Activated T-cell treated with anti-CD3 and anti-CD28 coated beads, Interleukin-2, amount 50 U/mL, for 24 hours (primary cell): Measurements from ENCODE around the gene ST6GAL2.

ENCODE experiments used
- DNase-seq: peaks from one replicate; pipeline ENCODE4 v3.0.0-alpha.2; 2020
- H3K27ac Mint-ChIP-seq: 2 replicates; pipeline ENCODE4 v1.8.0; 2020; ENCODE audit warnings: mild to moderate bottlenecking, mixed read lengths
- H3K27me3 Mint-ChIP-seq: 2 replicates; pipeline ENCODE4 v1.8.0; 2020; ENCODE audit warnings: mixed read lengths
- H3K36me3 Mint-ChIP-seq: 2 replicates; pipeline ENCODE4 v1.8.0; 2020; ENCODE audit warnings: low read depth, mixed read lengths
- H3K4me1 Mint-ChIP-seq: 2 replicates; pipeline ENCODE4 v1.8.0; 2020; ENCODE audit warnings: low read depth, mixed read lengths
- H3K4me3 Mint-ChIP-seq: 2 replicates; pipeline ENCODE4 v1.8.0; 2020; ENCODE audit warnings: mild to moderate bottlenecking, moderate library complexity, mixed read lengths
- H3K9me3 Mint-ChIP-seq: 2 replicates; pipeline ENCODE4 v1.8.0; 2020; ENCODE audit warnings: mixed read lengths

ST6GAL2 gene

DNA sequence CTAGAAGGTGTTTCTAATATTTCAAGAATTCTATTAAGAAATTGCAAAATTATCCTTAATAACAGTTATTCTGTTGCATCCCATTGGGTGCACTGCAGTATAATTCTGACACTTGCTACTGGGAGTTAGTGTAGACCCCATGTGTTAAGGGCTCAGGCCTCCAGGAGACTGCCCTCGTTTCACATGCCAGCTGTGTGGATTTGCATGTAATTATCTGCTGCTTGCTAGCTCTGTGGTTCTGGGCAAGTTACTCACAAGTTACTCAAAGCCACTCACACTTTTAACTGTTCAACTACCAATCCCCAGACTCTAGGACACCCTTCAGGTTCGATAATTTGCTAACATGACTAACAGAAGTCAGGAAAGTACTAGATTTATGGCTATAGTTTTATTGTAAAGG is 38.6 kb downstream of the ST6GAL2 start:
- DNase-seq, result no peak
- no peak overlapping the region for H3K27ac Mint-ChIP-seq
- no peaks in the 10 kb centered on the region for H3K27me3 Mint-ChIP-seq
- no peak overlapping the region for H3K4me3 Mint-ChIP-seq
- no peaks in the 10 kb centered on the region for H3K36me3 Mint-ChIP-seq
- no peaks in the 10 kb centered on the region for H3K4me1 Mint-ChIP-seq
- H3K9me3 Mint-ChIP-seq, result no peaks in the 10 kb centered on the region

- no peaks in the 10 kb centered on the region for H3K4me1 Mint-ChIP-seq
- no peaks in the 10 kb centered on the region for H3K36me3 Mint-ChIP-seq
- H3K9me3 Mint-ChIP-seq, result no peaks in the 10 kb centered on the region
- no peak overlapping the region for H3K4me3 Mint-ChIP-seq
- no peak for DNase-seq
- no peaks in the 10 kb centered on the region for H3K27me3 Mint-ChIP-seq
- no peak overlapping the region for H3K27ac Mint-ChIP-seq
Measured at GRCh38 chr2:106845716-106846115, 40.3 kb downstream of the ST6GAL2 start.

- Mint-ChIP-seq H3K4me1 (no peaks in the 10 kb centered on the region), H3K4me3 (no peak overlapping the region), H3K27ac (no peak overlapping the region), H3K9me3 (no peaks in the 10 kb centered on the region), H3K27me3 (peaks cover 3% of the 10 kb centered on the region), H3K36me3 (no peaks in the 10 kb centered on the region)
- no peak for DNase-seq
Measured at GRCh38 chr2:106843910-106844250, 42.1 kb downstream of the ST6GAL2 start.

- Mint-ChIP-seq H3K27me3 (peaks cover 3% of the 10 kb centered on the region), H3K36me3 (no peaks in the 10 kb centered on the region), H3K4me3 (no peak overlapping the region), H3K9me3 (no peaks in the 10 kb centered on the region), H3K4me1 (no peaks in the 10 kb centered on the region), H3K27ac (no peak overlapping the region)
- DNase-seq, result no peak
Measured at GRCh38 chr2:106843001-106843909, 42.7 kb downstream of the ST6GAL2 start.

DNA sequence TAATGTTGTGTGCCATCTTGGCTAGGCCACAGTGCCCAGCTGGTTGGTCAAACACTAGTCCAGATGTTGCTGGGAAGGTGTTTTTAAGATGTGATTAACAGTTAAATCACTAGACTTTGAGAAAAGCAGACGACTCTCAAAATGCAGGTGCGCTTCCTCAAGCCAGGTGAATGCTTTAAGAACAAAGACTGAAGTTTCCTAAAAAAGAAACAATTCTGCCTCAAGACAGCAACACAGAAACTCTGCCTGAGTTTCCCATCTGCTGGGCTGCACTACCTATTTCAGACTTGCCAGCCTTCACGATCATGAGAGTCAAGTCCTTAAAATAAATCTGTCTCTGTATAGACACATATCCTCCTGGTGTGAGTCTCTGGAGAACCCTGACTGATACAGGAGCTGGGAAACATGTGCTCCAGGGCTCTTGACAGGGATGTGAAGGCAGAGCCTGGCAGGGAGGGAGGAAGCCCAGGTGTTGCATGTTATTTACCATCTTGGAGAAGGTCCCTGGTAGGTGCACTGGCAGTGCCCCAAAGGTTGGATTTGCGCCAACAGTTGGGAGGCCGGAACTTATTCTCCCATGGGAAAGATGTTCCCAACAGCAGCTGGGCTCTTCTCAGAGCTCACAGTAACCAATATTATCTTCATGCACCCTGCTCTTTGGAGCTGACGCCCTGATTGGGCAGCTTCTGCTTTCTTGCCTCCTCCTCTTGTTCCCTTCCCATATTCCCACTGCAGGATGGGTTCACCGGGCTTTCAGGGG is 43.9 kb downstream of the ST6GAL2 start:
- no peak overlapping the region for H3K27ac Mint-ChIP-seq
- H3K4me1 Mint-ChIP-seq, result no peaks in the 10 kb centered on the region
- DNase-seq, result no peak
- no peaks in the 10 kb centered on the region for H3K9me3 Mint-ChIP-seq
- H3K36me3 Mint-ChIP-seq, result no peaks in the 10 kb centered on the region
- H3K27me3 Mint-ChIP-seq, result peaks cover 3% of the 10 kb centered on the region
- H3K4me3 Mint-ChIP-seq, result no peak overlapping the region

DNA sequence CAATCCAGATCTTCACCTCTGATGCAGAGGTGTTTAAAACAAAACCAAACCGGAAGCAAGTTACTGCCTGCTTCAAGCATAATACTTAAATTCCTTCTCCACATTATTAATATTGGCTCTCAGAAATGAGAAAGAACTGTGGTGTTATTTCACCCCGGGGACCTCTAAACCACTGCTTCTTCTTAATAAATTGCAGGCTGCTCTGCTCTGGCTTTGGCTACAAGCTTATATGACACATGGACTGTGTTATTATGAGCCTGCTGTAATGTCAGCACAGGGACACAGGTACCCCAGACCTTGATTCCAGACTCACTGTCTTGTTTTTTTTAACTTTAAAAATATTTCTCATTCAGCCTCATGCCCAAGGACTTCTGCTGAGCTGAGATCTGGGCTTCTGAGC is 45.1 kb downstream of the ST6GAL2 start:
- H3K9me3 Mint-ChIP-seq, result no peaks in the 10 kb centered on the region
- no peaks in the 10 kb centered on the region for H3K4me1 Mint-ChIP-seq
- no peak overlapping the region for H3K27ac Mint-ChIP-seq
- no peak for DNase-seq
- peaks cover 3% of the 10 kb centered on the region for H3K27me3 Mint-ChIP-seq
- H3K36me3 Mint-ChIP-seq, result no peaks in the 10 kb centered on the region
- H3K4me3 Mint-ChIP-seq, result no peak overlapping the region

- DNase-seq, result no peak
- H3K9me3 Mint-ChIP-seq, result no peaks in the 10 kb centered on the region
- H3K4me3 Mint-ChIP-seq, result no peak overlapping the region
- peaks cover 3% of the 10 kb centered on the region for H3K27me3 Mint-ChIP-seq
- no peaks in the 10 kb centered on the region for H3K36me3 Mint-ChIP-seq
- no peaks in the 10 kb centered on the region for H3K4me1 Mint-ChIP-seq
- H3K27ac Mint-ChIP-seq, result no peak overlapping the region
Measured at GRCh38 chr2:106839849-106840595, 45.9 kb downstream of the ST6GAL2 start.

- Mint-ChIP-seq H3K4me3 (no peak overlapping the region), H3K27ac (no peak overlapping the region), H3K9me3 (no peaks in the 10 kb centered on the region), H3K27me3 (peaks cover 4% of the 10 kb centered on the region), H3K36me3 (no peaks in the 10 kb centered on the region), H3K4me1 (no peaks in the 10 kb centered on the region)
- no peak for DNase-seq
Measured at GRCh38 chr2:106833256-106833655, 52.7 kb downstream of the ST6GAL2 start.

DNA sequence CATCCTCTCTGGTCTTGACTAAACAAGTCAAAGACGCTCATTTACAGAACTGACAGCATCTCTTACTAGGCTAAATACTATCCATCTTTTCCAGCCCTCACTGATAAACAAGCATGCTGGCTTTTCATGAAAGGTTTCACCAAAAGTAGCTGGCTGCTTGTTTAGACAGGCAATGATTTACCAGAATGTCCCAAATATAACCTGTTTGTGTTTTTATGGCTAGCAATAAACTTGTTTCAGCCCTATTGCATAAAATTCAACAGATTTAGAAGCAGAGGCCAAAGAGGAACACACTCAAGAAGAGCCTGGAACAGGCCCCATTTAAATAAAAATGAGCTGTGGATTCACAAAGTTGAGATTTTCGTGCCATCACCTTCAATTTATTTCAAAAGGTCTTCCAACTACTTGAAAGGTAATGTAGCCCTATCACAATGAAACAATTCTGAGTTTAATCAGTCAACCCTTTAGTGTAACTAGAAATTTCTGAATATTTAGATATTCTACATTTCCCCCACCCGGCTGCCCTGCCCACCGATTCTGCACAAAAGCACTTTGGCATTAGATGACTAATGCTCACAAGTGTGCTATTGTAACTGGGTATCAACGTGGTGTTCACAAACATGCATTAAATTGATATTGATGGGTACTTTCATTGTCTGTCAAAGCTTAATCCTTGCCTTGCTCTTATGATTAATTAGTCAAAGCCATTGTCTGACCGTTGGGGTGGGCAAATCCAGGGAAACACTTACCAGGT is 54.0 kb downstream of the ST6GAL2 start:
- no peaks in the 10 kb centered on the region for H3K9me3 Mint-ChIP-seq
- H3K4me3 Mint-ChIP-seq, result no peak overlapping the region
- no peak overlapping the region for H3K27ac Mint-ChIP-seq
- no peak for DNase-seq
- peaks cover 4% of the 10 kb centered on the region for H3K27me3 Mint-ChIP-seq
- no peaks in the 10 kb centered on the region for H3K4me1 Mint-ChIP-seq
- H3K36me3 Mint-ChIP-seq, result no peaks in the 10 kb centered on the region

GRCh38 chr2:106831241-106831640 is 54.7 kb downstream of the ST6GAL2 start:
- no peak overlapping the region for H3K27ac Mint-ChIP-seq
- DNase-seq, result no peak
- H3K4me1 Mint-ChIP-seq, result no peaks in the 10 kb centered on the region
- H3K27me3 Mint-ChIP-seq, result peaks cover 4% of the 10 kb centered on the region
- no peak overlapping the region for H3K4me3 Mint-ChIP-seq
- no peaks in the 10 kb centered on the region for H3K36me3 Mint-ChIP-seq
- no peaks in the 10 kb centered on the region for H3K9me3 Mint-ChIP-seq

- H3K4me3 Mint-ChIP-seq, result no peak overlapping the region
- H3K27ac Mint-ChIP-seq, result no peak overlapping the region
- H3K4me1 Mint-ChIP-seq, result no peaks in the 10 kb centered on the region
Measured at GRCh38 chr2:106830191-106830590, 55.8 kb downstream of the ST6GAL2 start.

DNA sequence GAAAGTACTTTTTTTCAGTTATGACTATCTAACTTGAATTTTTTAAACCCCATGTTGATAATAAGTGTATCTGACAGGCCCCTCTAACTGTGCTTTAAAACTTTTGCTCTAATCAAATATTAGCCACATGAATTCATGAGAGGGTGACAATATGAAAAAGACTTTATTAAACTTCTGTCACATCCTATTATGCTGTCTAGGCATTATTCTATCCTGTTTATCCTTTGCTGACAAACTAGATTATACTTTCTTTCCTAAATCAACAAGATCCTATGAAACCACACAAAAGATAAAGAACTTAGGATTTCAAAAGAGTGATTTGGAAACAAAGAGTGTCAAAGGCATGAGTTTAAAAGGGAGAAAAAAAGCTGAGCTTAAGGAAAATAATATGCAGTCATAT is 57.8 kb downstream of the ST6GAL2 start:
- no peaks in the 10 kb centered on the region for H3K36me3 Mint-ChIP-seq
- peaks cover 1% of the 10 kb centered on the region for H3K27me3 Mint-ChIP-seq
- H3K9me3 Mint-ChIP-seq, result no peaks in the 10 kb centered on the region

More at GRCh38 chr2:106830191-106830590, 55.8 kb downstream of the ST6GAL2 start:
- no peaks in the 10 kb centered on the region for H3K9me3 Mint-ChIP-seq
- no peak for DNase-seq
- H3K36me3 Mint-ChIP-seq, result no peaks in the 10 kb centered on the region
- H3K27me3 Mint-ChIP-seq, result peaks cover 4% of the 10 kb centered on the region

DNA sequence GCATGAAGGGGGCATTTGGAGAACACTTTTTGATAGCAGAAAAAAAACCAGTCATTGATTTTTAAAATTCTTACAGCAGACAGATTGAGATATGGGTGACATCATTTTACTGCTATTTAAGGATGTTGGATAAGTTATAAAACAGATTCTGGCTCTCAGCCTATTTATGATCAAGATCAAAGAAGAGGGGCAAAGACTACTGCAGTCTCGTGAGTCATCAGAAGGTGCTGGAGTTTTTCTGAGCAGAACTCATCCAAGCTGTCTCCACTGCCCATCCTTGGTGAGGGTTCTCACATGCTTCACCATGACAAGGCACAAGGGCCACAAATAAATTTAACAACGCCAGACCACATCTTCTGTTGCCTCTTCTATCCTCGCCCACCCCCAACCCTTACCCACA is 58.8 kb downstream of the ST6GAL2 start:
- Mint-ChIP-seq H3K4me3 (no peak overlapping the region), H3K27me3 (no peaks in the 10 kb centered on the region), H3K9me3 (no peaks in the 10 kb centered on the region), H3K27ac (no peak overlapping the region), H3K36me3 (no peaks in the 10 kb centered on the region), H3K4me1 (no peaks in the 10 kb centered on the region)
- DNase-seq, result no peak

More for the DNA sequence above, 57.8 kb downstream of the ST6GAL2 start:
- Mint-ChIP-seq H3K27ac (no peak overlapping the region), H3K4me1 (no peaks in the 10 kb centered on the region), H3K4me3 (no peak overlapping the region)
- DNase-seq, result no peak

DNA sequence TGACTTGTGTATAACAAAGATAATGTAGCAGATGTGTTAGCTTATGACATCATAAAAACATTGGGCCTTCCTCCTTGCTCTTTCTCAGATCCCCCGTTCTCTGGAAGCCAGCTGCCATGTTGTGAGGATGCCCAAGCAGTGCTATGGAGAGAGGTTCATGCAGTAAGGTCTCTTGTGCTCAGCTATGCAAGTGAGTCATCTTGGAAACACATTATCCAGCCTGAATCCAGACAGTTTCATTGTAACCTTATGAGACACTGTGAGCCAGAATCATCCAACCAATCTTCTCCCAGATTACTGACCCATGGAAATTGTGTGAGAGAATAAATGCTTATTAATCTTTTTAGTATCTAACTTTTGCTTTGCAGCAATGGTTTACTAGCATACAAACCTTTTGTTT is 60.8 kb downstream of the ST6GAL2 start:
- no peak overlapping the region for H3K27ac Mint-ChIP-seq
- no peak overlapping the region for H3K4me3 Mint-ChIP-seq
- H3K9me3 Mint-ChIP-seq, result no peaks in the 10 kb centered on the region
- H3K36me3 Mint-ChIP-seq, result no peaks in the 10 kb centered on the region
- DNase-seq, result no peak
- H3K4me1 Mint-ChIP-seq, result no peaks in the 10 kb centered on the region
- no peaks in the 10 kb centered on the region for H3K27me3 Mint-ChIP-seq
